ENCODE results near the gene FHOD3. TPM values are rescaled to one million over a fixed set of nuclear protein-coding genes. Genes with fewer than 3 reads are reported as not detected.

The FHOD3 gene
- total and polyA plus RNA-seq, 10 donors = 1.2 to 2.7 (median 1.9) TPM

DNA sequence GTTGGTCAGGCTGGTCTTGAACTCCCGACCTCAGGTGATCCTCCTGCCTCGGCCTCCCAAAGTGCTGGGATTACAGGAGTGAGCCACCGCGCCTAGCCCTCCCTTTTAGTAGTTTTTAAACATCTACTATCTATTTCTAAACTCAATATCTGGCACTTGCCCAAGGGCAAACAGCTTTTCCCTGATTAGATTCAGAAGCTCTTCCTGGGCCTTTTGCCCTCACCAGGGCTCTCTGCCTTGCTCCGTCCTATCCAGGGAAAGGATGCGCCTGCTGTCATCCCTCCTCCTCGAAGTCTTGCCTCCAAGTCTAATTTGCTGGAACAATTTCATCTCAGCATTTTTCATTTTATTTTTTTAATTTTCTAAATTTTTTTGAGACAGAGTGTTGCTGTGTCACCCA, 41.4 kb upstream of the FHOD3 start:
- Histone ChIP-seq H3K4me3 (no peak overlapping the region), H3K36me3 (no peaks in the 10 kb centered on the region), H3K4me1 (no peaks in the 10 kb centered on the region), H3K27me3 (replicated peaks in 1 of 7) (no peaks in the 10 kb centered on the region), H3K9me3 (no peaks in the 10 kb centered on the region), H3K27ac (no peak overlapping the region)
- no peak for TF ChIP-seq POLR2AphosphoS5 (IDR thresholded peaks at IDR 0.05)
- TF ChIP-seq, protein P1, sequence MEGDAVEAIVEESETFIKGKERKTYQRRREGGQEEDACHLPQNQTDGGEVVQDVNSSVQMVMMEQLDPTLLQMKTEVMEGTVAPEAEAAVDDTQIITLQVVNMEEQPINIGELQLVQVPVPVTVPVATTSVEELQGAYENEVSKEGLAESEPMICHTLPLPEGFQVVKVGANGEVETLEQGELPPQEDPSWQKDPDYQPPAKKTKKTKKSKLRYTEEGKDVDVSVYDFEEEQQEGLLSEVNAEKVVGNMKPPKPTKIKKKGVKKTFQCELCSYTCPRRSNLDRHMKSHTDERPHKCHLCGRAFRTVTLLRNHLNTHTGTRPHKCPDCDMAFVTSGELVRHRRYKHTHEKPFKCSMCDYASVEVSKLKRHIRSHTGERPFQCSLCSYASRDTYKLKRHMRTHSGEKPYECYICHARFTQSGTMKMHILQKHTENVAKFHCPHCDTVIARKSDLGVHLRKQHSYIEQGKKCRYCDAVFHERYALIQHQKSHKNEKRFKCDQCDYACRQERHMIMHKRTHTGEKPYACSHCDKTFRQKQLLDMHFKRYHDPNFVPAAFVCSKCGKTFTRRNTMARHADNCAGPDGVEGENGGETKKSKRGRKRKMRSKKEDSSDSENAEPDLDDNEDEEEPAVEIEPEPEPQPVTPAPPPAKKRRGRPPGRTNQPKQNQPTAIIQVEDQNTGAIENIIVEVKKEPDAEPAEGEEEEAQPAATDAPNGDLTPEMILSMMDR (IDR thresholded peaks at IDR 0.05 in 8 of 11, conservative IDR thresholded peaks at IDR 0.05 in 3 of 11) = no peak
- TF ChIP-seq POLR2A (IDR thresholded peaks at IDR 0.05) = no peak
- 80 to 92% (median 88%) methylated on average over 7 of the region's 7 CpGs for WGBS, 5 donors
- no peak for DNase-seq
- intact Hi-C loops (cut with DNase I; ENCODE audit: low total_unique reads) = no loop called here

DNA sequence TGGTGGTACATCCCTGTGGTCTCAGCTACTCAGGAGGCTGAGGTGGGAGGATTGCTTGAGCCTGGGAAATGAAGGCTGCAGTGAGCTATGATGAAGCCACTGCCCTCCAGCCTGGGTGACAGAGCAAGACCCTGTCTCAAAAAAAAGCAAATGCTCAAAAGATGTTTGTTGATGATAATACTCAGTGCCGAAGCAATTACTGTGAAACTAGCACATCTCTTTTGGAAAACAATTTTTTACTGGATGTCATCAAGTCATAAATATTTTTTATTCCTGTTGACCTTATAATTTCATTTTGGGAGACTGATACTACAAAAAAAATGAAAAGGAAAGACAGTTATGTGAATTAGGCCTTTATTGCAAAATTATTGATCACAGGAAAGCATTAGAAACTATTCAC, 34.5 kb upstream of the FHOD3 start:
- no peak overlapping the region for H3K27ac ChIP-seq
- TF ChIP-seq, protein P1 (IDR thresholded peaks at IDR 0.05 in 8 of 11, conservative IDR thresholded peaks at IDR 0.05 in 3 of 11) = no peak
- no peak for TF ChIP-seq POLR2AphosphoS5 (IDR thresholded peaks at IDR 0.05)
- no peak for TF ChIP-seq POLR2A (IDR thresholded peaks at IDR 0.05)
- no peaks in the 10 kb centered on the region for H3K36me3 ChIP-seq
- WGBS, 5 donors = 90 to 98% (median 95%) methylated on average over 1 of the region's 1 CpG
- intact Hi-C loops (cut with DNase I; ENCODE audit: low total_unique reads) = no loop called here
- H3K9me3 ChIP-seq = no peaks in the 10 kb centered on the region
- no peaks in the 10 kb centered on the region for H3K4me1 ChIP-seq
- peaks cover 0 to 3% (median 0%) of the 10 kb centered on the region in 7 donors for H3K27me3 ChIP-seq (replicated peaks in 1 of 7)
- no peak overlapping the region for H3K4me3 ChIP-seq
- no peak for DNase-seq

DNA sequence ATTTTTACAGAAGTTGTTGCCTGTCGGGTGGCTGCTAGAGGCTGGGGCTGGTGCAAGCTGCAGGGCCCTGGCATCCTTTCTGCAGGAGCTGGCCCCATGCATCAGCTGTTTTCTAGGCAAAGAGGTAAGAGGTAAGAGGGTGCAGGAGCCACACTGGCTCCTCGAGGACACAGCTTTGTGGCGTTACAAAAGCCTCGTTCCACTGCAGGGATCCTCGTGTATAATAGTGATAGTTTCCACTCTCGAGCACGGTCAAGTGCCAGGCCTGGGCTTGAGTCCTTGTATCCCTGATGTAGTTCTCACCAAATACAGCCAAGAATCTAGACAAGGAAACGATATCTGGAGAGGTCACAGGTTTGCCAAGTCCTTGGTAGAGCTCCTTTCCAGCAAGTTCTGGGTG, 33.2 kb upstream of the FHOD3 start:
- H3K4me1 ChIP-seq = no peaks in the 10 kb centered on the region
- no peak for DNase-seq
- no peak overlapping the region for H3K4me3 ChIP-seq
- H3K27ac ChIP-seq = no peak overlapping the region
- H3K36me3 ChIP-seq = no peaks in the 10 kb centered on the region
- peaks cover 0 to 6% (median 0%) of the 10 kb centered on the region in 7 donors for H3K27me3 ChIP-seq (replicated peaks in 1 of 7)
- intact Hi-C loops (cut with DNase I; ENCODE audit: low total_unique reads) = no loop called here
- H3K9me3 ChIP-seq = no peaks in the 10 kb centered on the region
- TF ChIP-seq, protein P1 (IDR thresholded peaks at IDR 0.05 in 8 of 11, conservative IDR thresholded peaks at IDR 0.05 in 3 of 11) = no peak
- no peak for TF ChIP-seq POLR2AphosphoS5 (IDR thresholded peaks at IDR 0.05)
- TF ChIP-seq POLR2A (IDR thresholded peaks at IDR 0.05) = no peak
- 87 to 95% (median 89%) methylated on average over 8 of the region's 8 CpGs for WGBS, 5 donors

DNA sequence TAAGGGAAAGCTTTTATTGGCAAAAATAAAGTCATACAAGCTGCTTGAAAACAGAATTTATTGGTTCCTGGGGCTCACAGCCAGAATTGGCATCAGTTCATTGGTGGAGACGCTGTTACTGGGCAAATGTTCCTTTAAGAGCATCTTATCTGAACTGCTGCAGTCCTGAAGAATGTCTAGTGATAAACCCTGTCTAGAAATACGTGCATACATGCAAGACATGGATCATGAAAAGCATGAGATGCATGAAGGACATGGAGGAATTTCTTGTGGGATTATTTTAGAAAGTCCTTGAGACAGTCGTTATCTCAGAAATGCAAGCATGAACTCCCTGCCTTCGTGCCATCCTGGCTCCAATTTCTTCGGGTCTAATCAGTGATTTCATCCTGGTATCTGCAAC, 32.5 kb upstream of the FHOD3 start:
- intact Hi-C loops (cut with DNase I; ENCODE audit: low total_unique reads) = no loop called here
- Histone ChIP-seq H3K27me3 (replicated peaks in 1 of 7) (peaks cover 0 to 11% (median 0%) of the 10 kb centered on the region in 7 donors), H3K4me1 (no peaks in the 10 kb centered on the region), H3K4me3 (no peak overlapping the region), H3K27ac (no peak overlapping the region), H3K36me3 (no peaks in the 10 kb centered on the region), H3K9me3 (no peaks in the 10 kb centered on the region)
- 55 to 71% (median 59%) methylated on average over 5 of the region's 5 CpGs for WGBS, 5 donors
- no peak for DNase-seq
- TF ChIP-seq POLR2A (IDR thresholded peaks at IDR 0.05) (no peak), POLR2AphosphoS5 (IDR thresholded peaks at IDR 0.05) (no peak)
- TF ChIP-seq, protein P1 (IDR thresholded peaks at IDR 0.05 in 8 of 11, conservative IDR thresholded peaks at IDR 0.05 in 3 of 11) = no peak

All from spleen (tissue), 11 donors.